Testis (tissue), 3 donors: ENCODE measurements around the gene RCOR1. TPM values are rescaled to one million over a fixed set of nuclear protein-coding genes. Genes with fewer than 3 reads are reported as not detected.

ENCODE experiments used
- DNase-seq: peaks from one replicate; pipeline ENCODE4 v3.0.0-alpha.2; 2019
- H3K27ac ChIP-seq, 2 donors: fragments of 200-600 bp; sonication (generic); one replicate each; pipeline ENCODE4 v1.5.1; 2019
- H3K27me3 ChIP-seq: fragments of 200-600 bp; sonication (generic); one replicate; pipeline ENCODE4 v1.5.1; 2019
- H3K36me3 ChIP-seq: fragments of 200-600 bp; sonication (generic); one replicate; pipeline ENCODE4 v1.5.1; 2017; ENCODE audit warnings: low read depth; ENCODE audit errors: missing control alignments
- H3K4me1 ChIP-seq: fragments of 200-600 bp; sonication (generic); one replicate; pipeline ENCODE4 v1.5.1; 2019
- H3K4me3 ChIP-seq, 2 donors: fragments of 200-600 bp; sonication (generic); one replicate each; pipeline ENCODE4 v1.5.1; 2017 to 2019
- H3K9me3 ChIP-seq: fragments of 200-600 bp; sonication (generic); one replicate; pipeline ENCODE4 v1.5.1; 2017
- POLR2A ChIP-seq: fragments of 450-650 bp; IDR thresholded peaks from one replicate; pipeline ENCODE4 v1.6.1; 2017; ENCODE audit warnings: antibody characterized with exemption, mild to moderate bottlenecking, moderate library complexity
- WGBS, 2 donors: methylation state at CpG; one replicate each; pipeline ENCODE4 v1.1.5; 2018; 5-methylcytosine and 5-hydroxymethylcytosine counted together
- intact Hi-C: fragments of 100-400 bp; cut with DNase I; formaldehyde crosslinking; loops from one replicate; pipeline ENCODE4 v1.15.1; 2023; ENCODE audit warnings: low total_unique reads
- polyA plus RNA-seq: library from polyadenylated mRNA; stranded (reverse); fragments of 350-450 nt; fragmentation: Illumina TruSeq; extraction: RNeasy Lipid Tissue Mini Kit (QIAGEN cat#74804); gene quantifications from one replicate; pipeline ENCODE4 v1.2.3, GENCODE V29; 2014; ENCODE audit warnings: low read depth, low replicate concordance; ENCODE audit not compliant: insufficient read depth
- total RNA-seq, 2 donors: library from RNA; depleted of rRNA; stranded (reverse); fragments of >200 nt; gene quantifications; one replicate each; pipeline ENCODE4 v1.2.3, GENCODE V29; 2016
- TF ChIP-seq, protein P1 (sequence below), 3 experiments: fragments of 450-650 bp in 2 of 3; fragments of 200-600 bp in 1 of 3; sonication (generic) in 1 of 3; IDR thresholded peaks; one replicate each; pipeline ENCODE4 v1.5.1; 2016 to 2019; ENCODE audit warnings: antibody characterized with exemption in 3 of 3, mild to moderate bottlenecking in 2 of 3, moderate library complexity in 1 of 3

Gene RCOR1
- total and polyA plus RNA-seq, 3 donors from 2014 or later, result 33.8 to 37.8 (median 33.9) TPM

DNA sequence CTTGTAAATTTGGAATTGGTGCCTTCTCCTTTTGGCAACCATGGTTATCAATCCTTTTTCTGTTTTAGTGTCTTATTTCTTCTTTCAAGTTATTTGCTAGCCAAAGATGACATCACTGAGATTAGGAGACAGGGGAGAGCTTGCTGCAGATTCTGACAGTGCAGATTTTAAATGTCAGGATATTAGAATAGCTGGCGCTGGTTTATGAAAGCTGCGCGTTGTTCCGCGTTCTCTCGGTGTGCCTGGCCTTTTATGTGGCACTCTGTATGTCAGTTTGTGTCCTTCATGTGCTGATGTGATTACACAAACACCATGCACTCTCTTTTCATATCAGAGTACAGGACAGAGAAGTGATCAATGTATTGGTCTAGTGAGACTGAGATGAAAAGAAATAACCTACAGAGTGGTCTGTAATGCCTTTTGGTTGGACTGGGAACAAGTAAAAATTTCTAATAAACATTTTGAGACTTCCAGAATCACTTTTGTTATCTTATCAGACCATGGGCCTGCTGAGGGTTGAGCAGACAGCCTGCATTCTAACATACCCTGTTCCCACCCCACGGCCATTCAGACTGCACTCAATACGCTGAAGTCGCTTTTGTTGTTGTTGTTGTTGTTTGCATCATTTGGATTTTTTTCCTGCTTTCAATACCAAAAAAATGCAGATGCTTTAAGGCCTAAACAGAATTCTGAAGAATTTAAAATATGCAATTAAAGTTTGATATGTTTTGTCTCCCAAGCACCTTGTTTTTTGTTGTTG, 135.1 kb downstream of the RCOR1 start:
- DNase-seq, result no peak
- TF ChIP-seq, protein P1, sequence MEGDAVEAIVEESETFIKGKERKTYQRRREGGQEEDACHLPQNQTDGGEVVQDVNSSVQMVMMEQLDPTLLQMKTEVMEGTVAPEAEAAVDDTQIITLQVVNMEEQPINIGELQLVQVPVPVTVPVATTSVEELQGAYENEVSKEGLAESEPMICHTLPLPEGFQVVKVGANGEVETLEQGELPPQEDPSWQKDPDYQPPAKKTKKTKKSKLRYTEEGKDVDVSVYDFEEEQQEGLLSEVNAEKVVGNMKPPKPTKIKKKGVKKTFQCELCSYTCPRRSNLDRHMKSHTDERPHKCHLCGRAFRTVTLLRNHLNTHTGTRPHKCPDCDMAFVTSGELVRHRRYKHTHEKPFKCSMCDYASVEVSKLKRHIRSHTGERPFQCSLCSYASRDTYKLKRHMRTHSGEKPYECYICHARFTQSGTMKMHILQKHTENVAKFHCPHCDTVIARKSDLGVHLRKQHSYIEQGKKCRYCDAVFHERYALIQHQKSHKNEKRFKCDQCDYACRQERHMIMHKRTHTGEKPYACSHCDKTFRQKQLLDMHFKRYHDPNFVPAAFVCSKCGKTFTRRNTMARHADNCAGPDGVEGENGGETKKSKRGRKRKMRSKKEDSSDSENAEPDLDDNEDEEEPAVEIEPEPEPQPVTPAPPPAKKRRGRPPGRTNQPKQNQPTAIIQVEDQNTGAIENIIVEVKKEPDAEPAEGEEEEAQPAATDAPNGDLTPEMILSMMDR (IDR thresholded peaks at IDR 0.05), result no peak
- TF ChIP-seq POLR2A, result no peak
- Histone ChIP-seq H3K4me1 (no peaks in the 10 kb centered on the region), H3K4me3 (no peak overlapping the region), H3K9me3 (no peaks in the 10 kb centered on the region), H3K36me3 (no peaks in the 10 kb centered on the region), H3K27me3 (no peaks in the 10 kb centered on the region), H3K27ac (no peak overlapping the region)
- intact Hi-C loops, result no loop called here
- 92 to 96% methylated on average over 9 of the region's 9 CpGs for WGBS, 2 donors

DNA sequence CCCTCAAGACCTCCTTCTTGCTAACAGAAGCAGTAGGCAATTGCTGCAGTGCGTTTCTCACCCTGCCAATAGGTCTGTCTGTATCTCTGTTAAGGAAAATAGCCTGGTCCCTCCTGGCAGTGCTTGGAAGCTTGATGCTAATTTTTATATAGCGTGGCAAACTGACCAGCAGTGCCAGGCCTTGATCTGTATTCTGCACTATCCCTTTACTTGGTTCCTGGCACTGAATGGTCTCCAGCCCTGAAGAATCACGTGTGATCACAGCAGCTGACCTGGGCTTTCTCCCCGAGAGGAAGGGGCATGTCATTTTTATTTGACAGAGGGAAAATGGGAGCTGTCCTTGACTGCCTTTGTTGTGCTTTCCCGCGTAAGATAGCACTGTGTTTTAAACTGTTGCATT, 136.1 kb downstream of the RCOR1 start:
- H3K36me3 ChIP-seq, result no peaks in the 10 kb centered on the region
- H3K9me3 ChIP-seq, result no peaks in the 10 kb centered on the region
- H3K27ac ChIP-seq, result no peak overlapping the region
- no peaks in the 10 kb centered on the region for H3K27me3 ChIP-seq
- DNase-seq, result no peak
- no peak overlapping the region for H3K4me3 ChIP-seq
- intact Hi-C loops, result no loop called here
- TF ChIP-seq, protein P1 (IDR thresholded peaks at IDR 0.05), result no peak
- no peak for TF ChIP-seq POLR2A
- WGBS, 2 donors, result 87 to 94% methylated on average over 6 of the region's 6 CpGs
- no peaks in the 10 kb centered on the region for H3K4me1 ChIP-seq

DNA sequence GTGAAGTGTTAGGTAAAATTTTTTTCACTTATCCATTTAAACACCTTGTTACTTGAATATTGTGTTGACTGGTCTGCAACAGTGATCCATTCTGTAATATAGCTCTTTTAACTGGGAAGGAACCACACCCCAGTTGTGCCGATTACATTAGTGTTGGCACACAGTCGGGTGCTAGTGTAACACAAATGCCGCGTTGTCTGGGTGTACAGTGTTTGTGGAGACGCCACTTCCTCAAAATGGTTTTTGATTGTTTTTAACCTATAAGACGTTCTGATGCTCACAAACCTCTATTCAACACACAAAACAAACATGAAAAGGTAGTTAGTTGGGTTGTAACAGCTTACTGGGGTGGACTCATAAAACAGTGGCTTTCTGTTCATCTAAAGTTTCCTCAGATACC, 136.8 kb downstream of the RCOR1 start:
- DNase-seq, result no peak
- Histone ChIP-seq H3K27me3 (no peaks in the 10 kb centered on the region), H3K9me3 (no peaks in the 10 kb centered on the region), H3K27ac (no peak overlapping the region), H3K4me3 (no peak overlapping the region), H3K4me1 (no peaks in the 10 kb centered on the region), H3K36me3 (no peaks in the 10 kb centered on the region)
- TF ChIP-seq, protein P1 (IDR thresholded peaks at IDR 0.05), result no peak
- TF ChIP-seq POLR2A, result no peak
- WGBS, 2 donors, result 89% methylated on average over 6 of the region's 6 CpGs
- intact Hi-C loops, result no loop called here

GRCh38 chr14:102729825-102730224, 137.4 kb downstream of the RCOR1 start:
- intact Hi-C loops, result no loop called here
- Histone ChIP-seq H3K4me1 (no peaks in the 10 kb centered on the region), H3K4me3 (no peak overlapping the region), H3K27me3 (no peaks in the 10 kb centered on the region), H3K9me3 (no peaks in the 10 kb centered on the region), H3K36me3 (no peaks in the 10 kb centered on the region), H3K27ac (no peak overlapping the region)
- no peak for TF ChIP-seq POLR2A
- TF ChIP-seq, protein P1 (IDR thresholded peaks at IDR 0.05), result no peak
- 93 to 95% methylated on average over 8 of the region's 8 CpGs for WGBS, 2 donors
- no peak for DNase-seq
